ENCODE data around the gene EML6.

GRCh38 chr2:54803783-54804751 lies 80.6 kb downstream of the EML6 start:
- no peak for TF ChIP-seq SUZ12 (IDR thresholded peaks at IDR 0.05; ENCODE audit: low read length)
- TF ChIP-seq MAFK (IDR thresholded peaks at IDR 0.05; ENCODE audit: low read depth, low read length): no peak
- TF ChIP-seq, protein P1, sequence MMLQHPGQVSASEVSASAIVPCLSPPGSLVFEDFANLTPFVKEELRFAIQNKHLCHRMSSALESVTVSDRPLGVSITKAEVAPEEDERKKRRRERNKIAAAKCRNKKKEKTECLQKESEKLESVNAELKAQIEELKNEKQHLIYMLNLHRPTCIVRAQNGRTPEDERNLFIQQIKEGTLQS (IDR thresholded peaks at IDR 0.05; ENCODE audit: insufficient read depth, low read depth, low read length): no peak
- TF ChIP-seq BACH1 (IDR thresholded peaks at IDR 0.05; ENCODE audit: low read length): no peak
- no peak for TF ChIP-seq ZNF274 (IDR thresholded peaks at IDR 0.05; ENCODE audit: borderline replicate concordance, extremely low read depth, low read length)
- no peak for TF ChIP-seq TEAD4 (IDR thresholded peaks at IDR 0.05; ENCODE audit: low read depth, low read length)
- TF ChIP-seq, protein P2, sequence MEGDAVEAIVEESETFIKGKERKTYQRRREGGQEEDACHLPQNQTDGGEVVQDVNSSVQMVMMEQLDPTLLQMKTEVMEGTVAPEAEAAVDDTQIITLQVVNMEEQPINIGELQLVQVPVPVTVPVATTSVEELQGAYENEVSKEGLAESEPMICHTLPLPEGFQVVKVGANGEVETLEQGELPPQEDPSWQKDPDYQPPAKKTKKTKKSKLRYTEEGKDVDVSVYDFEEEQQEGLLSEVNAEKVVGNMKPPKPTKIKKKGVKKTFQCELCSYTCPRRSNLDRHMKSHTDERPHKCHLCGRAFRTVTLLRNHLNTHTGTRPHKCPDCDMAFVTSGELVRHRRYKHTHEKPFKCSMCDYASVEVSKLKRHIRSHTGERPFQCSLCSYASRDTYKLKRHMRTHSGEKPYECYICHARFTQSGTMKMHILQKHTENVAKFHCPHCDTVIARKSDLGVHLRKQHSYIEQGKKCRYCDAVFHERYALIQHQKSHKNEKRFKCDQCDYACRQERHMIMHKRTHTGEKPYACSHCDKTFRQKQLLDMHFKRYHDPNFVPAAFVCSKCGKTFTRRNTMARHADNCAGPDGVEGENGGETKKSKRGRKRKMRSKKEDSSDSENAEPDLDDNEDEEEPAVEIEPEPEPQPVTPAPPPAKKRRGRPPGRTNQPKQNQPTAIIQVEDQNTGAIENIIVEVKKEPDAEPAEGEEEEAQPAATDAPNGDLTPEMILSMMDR (IDR thresholded peaks at IDR 0.05; ENCODE audit: control extremely low read depth in 1 of 3, insufficient read depth in 1 of 3, low read depth in 1 of 3, low read length in 3 of 3): no peak
- TF ChIP-seq EP300 (IDR thresholded peaks at IDR 0.05; ENCODE audit: borderline replicate concordance in 1 of 2, low read depth in 2 of 2, low read length in 2 of 2): no peak
